GM06990 (cell line): ENCODE data around the gene ZBTB46.
A peak's percentile ranks its signal among the peaks of the same experiment; 100 is the strongest.

Source experiments
- DNase-seq: peaks from one replicate; pipeline ENCODE4 v3.0.0-alpha.2; 2011; ENCODE audit not compliant: insufficient read length; ENCODE audit errors: extremely low read depth
- H3K27me3 ChIP-seq: replicated peaks from 2 replicates; pipeline ENCODE4 v1.6.0; 2011; ENCODE audit warnings: low read length; ENCODE audit not compliant: control insufficient read depth, insufficient read depth
- H3K36me3 ChIP-seq: 2 replicates; pipeline ENCODE4 v1.5.1; 2011; ENCODE audit warnings: low read length; ENCODE audit not compliant: control insufficient read depth, insufficient read depth
- H3K4me3 ChIP-seq: replicated peaks from 2 replicates; pipeline ENCODE4 v1.5.1; 2011; ENCODE audit warnings: low read depth, mild to moderate bottlenecking, control low read depth, low read length
- CTCF ChIP-seq: IDR thresholded peaks from 2 replicates; pipeline ENCODE4 v1.5.1; 2011; ENCODE audit warnings: low read length, control low read depth, mild to moderate bottlenecking, inconsistent platforms; ENCODE audit not compliant: insufficient read depth, poor library complexity, severe bottlenecking

Gene ZBTB46

GRCh38 chr20:63740070-63740626 is 90.9 kb downstream of the ZBTB46 start:
- Histone ChIP-seq H3K27me3 (no peaks in the 10 kb centered on the region), H3K4me3 (peak overlapping the region; percentile 63), H3K36me3 (peaks cover 10% of the 10 kb centered on the region)
- DNase-seq, result peak; percentile 55
- no peak for TF ChIP-seq CTCF

- Histone ChIP-seq H3K4me3 (peak within 1 kb of the TSS; percentile 65), H3K27me3 (no peaks in the 10 kb centered on the region), H3K36me3 (peaks cover 13% of the 10 kb centered on the region)
- peak; percentile 83 for DNase-seq
- TF ChIP-seq CTCF, result no peak
These were observed 91.7 kb downstream of the ZBTB46 start, which contains the start of gene SLC2A4RG for GRCh38 chr20:63739130-63740069. TSS of gene SLC2A4RG (plus strand) at chr20:63739776. CDS start at chr20:63739913, 137 bp downstream.

GRCh38 chr20:63738687-63739129 is 92.4 kb downstream of the ZBTB46 start:
- Histone ChIP-seq H3K4me3 (peak overlapping the region; percentile 65), H3K36me3 (peaks cover 19% of the 10 kb centered on the region), H3K27me3 (no peaks in the 10 kb centered on the region)
- no peak for TF ChIP-seq CTCF
- DNase-seq, result no peak

- Histone ChIP-seq H3K27me3 (no peaks in the 10 kb centered on the region), H3K4me3 (peak overlapping the region; percentile 65), H3K36me3 (peaks cover 24% of the 10 kb centered on the region)
- no peak for TF ChIP-seq CTCF
- DNase-seq, result peak; percentile 55
These were observed 92.9 kb downstream of the ZBTB46 start for GRCh38 chr20:63737945-63738686.

GRCh38 chr20:63737695-63737944 is 93.4 kb downstream of the ZBTB46 start:
- H3K36me3 ChIP-seq, result peaks cover 23% of the 10 kb centered on the region
- TF ChIP-seq CTCF, result no peak
- no peaks in the 10 kb centered on the region for H3K27me3 ChIP-seq
- DNase-seq, result no peak
- H3K4me3 ChIP-seq, result peak overlapping the region; percentile 65
